KMS-11 (cell line): Measurements from ENCODE around the gene SLC30A1.

Experiments
- H2AFZ ChIP-seq: fragments of 200-600 bp; sonication (generic); 2 replicates; pipeline ENCODE4 v1.6.1; 2016; ENCODE audit warnings: antibody characterized with exemption, mixed run types, low read depth
- H3K27ac ChIP-seq: fragments of 200-600 bp; sonication (generic); 2 replicates; pipeline ENCODE4 v1.6.1; 2016; ENCODE audit warnings: mild to moderate bottlenecking, mixed run types
- H3K27me3 ChIP-seq: fragments of 200-600 bp; sonication (generic); 2 replicates; pipeline ENCODE4 v1.6.1; 2017; ENCODE audit warnings: mild to moderate bottlenecking, low read depth, mixed run types, moderate library complexity; ENCODE audit not compliant: insufficient read depth
- H3K36me3 ChIP-seq: fragments of 200-600 bp; sonication (generic); 2 replicates; pipeline ENCODE4 v1.6.1; 2017; ENCODE audit warnings: mild to moderate bottlenecking, mixed run types; ENCODE audit not compliant: insufficient read depth
- H3K4me1 ChIP-seq: fragments of 200-600 bp; sonication (generic); 2 replicates; pipeline ENCODE4 v1.6.1; 2016; ENCODE audit warnings: mild to moderate bottlenecking, low read depth, mixed run types; ENCODE audit not compliant: poor library complexity, severe bottlenecking
- H3K4me2 ChIP-seq: fragments of 200-600 bp; sonication (generic); 2 replicates; pipeline ENCODE4 v1.7.0; 2016; ENCODE audit warnings: mild to moderate bottlenecking, mixed run types
- H3K4me3 ChIP-seq: fragments of 200-600 bp; sonication (generic); IDR thresholded peaks from 2 replicates; pipeline ENCODE4 v1.6.1; 2017; ENCODE audit warnings: low read depth, low read length, mixed read lengths; ENCODE audit not compliant: insufficient read depth
- H3K79me2 ChIP-seq: fragments of 200-600 bp; sonication (generic); 2 replicates; pipeline ENCODE4 v1.6.1; 2016; ENCODE audit warnings: low read depth, mixed run types; ENCODE audit not compliant: insufficient read depth
- H3K9ac ChIP-seq: fragments of 200-600 bp; sonication (generic); 2 replicates; pipeline ENCODE4 v1.6.1; 2016; ENCODE audit warnings: mild to moderate bottlenecking, mixed run types
- H4K20me1 ChIP-seq: fragments of 200-600 bp; sonication (generic); 2 replicates; pipeline ENCODE4 v1.6.1; 2016; ENCODE audit warnings: mild to moderate bottlenecking, mixed run types; ENCODE audit not compliant: insufficient read depth
- TF ChIP-seq, protein P1 (sequence below): fragments of 200-600 bp; sonication (generic); conservative IDR thresholded peaks from 2 replicates; pipeline ENCODE4 v1.6.1; 2017; ENCODE audit warnings: low read depth, mild to moderate bottlenecking, antibody characterized with exemption, low read length, moderate library complexity, mixed read lengths

Gene SLC30A1

GRCh38 chr1:211531194-211532087 lies 47.5 kb downstream of the SLC30A1 start:
- Histone ChIP-seq H3K79me2 (no peaks in the 10 kb centered on the region), H4K20me1 (no peaks in the 10 kb centered on the region), H3K4me2 (no peak overlapping the region), H3K4me1 (peaks cover 19% of the 10 kb centered on the region), H3K36me3 (no peaks in the 10 kb centered on the region), H3K9ac (no peak overlapping the region), H3K27ac (no peak overlapping the region), H3K4me3 (no peak overlapping the region), H3K27me3 (no peaks in the 10 kb centered on the region), H2AFZ (no peak overlapping the region)
- TF ChIP-seq, protein P1, sequence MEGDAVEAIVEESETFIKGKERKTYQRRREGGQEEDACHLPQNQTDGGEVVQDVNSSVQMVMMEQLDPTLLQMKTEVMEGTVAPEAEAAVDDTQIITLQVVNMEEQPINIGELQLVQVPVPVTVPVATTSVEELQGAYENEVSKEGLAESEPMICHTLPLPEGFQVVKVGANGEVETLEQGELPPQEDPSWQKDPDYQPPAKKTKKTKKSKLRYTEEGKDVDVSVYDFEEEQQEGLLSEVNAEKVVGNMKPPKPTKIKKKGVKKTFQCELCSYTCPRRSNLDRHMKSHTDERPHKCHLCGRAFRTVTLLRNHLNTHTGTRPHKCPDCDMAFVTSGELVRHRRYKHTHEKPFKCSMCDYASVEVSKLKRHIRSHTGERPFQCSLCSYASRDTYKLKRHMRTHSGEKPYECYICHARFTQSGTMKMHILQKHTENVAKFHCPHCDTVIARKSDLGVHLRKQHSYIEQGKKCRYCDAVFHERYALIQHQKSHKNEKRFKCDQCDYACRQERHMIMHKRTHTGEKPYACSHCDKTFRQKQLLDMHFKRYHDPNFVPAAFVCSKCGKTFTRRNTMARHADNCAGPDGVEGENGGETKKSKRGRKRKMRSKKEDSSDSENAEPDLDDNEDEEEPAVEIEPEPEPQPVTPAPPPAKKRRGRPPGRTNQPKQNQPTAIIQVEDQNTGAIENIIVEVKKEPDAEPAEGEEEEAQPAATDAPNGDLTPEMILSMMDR: no peak

- Histone ChIP-seq H3K79me2 (no peaks in the 10 kb centered on the region), H3K9ac (no peak overlapping the region), H3K4me1 (peaks cover 26% of the 10 kb centered on the region), H3K4me2 (no peak overlapping the region), H3K27ac (no peak overlapping the region), H3K36me3 (no peaks in the 10 kb centered on the region), H4K20me1 (no peaks in the 10 kb centered on the region), H3K4me3 (no peak overlapping the region), H3K27me3 (no peaks in the 10 kb centered on the region), H2AFZ (no peak overlapping the region)
- TF ChIP-seq, protein P1: no peak
Observed at GRCh38 chr1:211530102-211530501, 48.9 kb downstream of the SLC30A1 start.

- H3K4me3 ChIP-seq: no peak overlapping the region
- no peak overlapping the region for H2AFZ ChIP-seq
- no peak overlapping the region for H3K4me2 ChIP-seq
- no peak overlapping the region for H3K9ac ChIP-seq
- H3K27me3 ChIP-seq: no peaks in the 10 kb centered on the region
- H3K4me1 ChIP-seq: peaks cover 26% of the 10 kb centered on the region
- no peaks in the 10 kb centered on the region for H3K79me2 ChIP-seq
- no peak overlapping the region for H3K27ac ChIP-seq
- no peaks in the 10 kb centered on the region for H3K36me3 ChIP-seq
- no peaks in the 10 kb centered on the region for H4K20me1 ChIP-seq
- TF ChIP-seq, protein P1: no peak
Observed at GRCh38 chr1:211529453-211529852, 49.5 kb downstream of the SLC30A1 start.

DNA sequence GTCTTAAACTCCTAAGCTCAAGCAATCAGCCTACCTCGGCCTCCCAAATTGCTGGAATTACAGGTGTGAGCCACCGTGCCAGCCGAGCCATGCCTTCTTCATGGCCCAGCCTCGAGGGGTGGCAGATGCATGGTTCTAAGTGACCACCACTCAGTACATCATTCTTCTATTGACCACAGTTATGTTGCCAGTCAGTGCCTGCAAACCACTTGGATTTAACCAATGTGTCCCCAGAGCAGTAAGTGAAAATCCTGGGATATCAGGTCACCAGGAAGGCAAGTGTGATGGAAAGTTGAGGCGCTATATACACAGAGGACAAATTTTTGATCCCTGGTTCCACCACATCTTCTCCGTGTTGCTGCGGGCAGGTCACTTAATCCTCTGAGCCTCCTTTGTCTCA lies 50.0 kb downstream of the SLC30A1 start:
- H2AFZ ChIP-seq: no peak overlapping the region
- no peak overlapping the region for H3K4me3 ChIP-seq
- H3K4me2 ChIP-seq: no peak overlapping the region
- H3K79me2 ChIP-seq: no peaks in the 10 kb centered on the region
- no peak overlapping the region for H3K9ac ChIP-seq
- H3K36me3 ChIP-seq: no peaks in the 10 kb centered on the region
- TF ChIP-seq, protein P1: no peak
- no peaks in the 10 kb centered on the region for H3K27me3 ChIP-seq
- H3K27ac ChIP-seq: no peak overlapping the region
- H4K20me1 ChIP-seq: no peaks in the 10 kb centered on the region
- peaks cover 26% of the 10 kb centered on the region for H3K4me1 ChIP-seq
